Stimulated activated CD4-positive, alpha-beta T cell treated with anti-CD3 and anti-CD28 coated beads, Interleukin-4, amount 100 ng/mL, for 4 hours (primary cell): ENCODE measurements around the gene PC.
A peak's percentile ranks its signal among the peaks of the same experiment; 100 is the strongest.

Source experiments
- DNase-seq, 2 experiments: peaks; one replicate each; pipeline ENCODE4 v3.0.0-alpha.2; 2020

Gene PC

GRCh38 chr11:66951135-66951534 lies 7.0 kb downstream of the PC start:
- DNase-seq: no peak

- peak in 1 of 2 experiments; percentile 45 for DNase-seq
These were observed 8.1 kb downstream of the PC start for GRCh38 chr11:66950112-66950535.

- no peak for DNase-seq
These were observed 19.5 kb downstream of the PC start for GRCh38 chr11:66938582-66939135.

DNA sequence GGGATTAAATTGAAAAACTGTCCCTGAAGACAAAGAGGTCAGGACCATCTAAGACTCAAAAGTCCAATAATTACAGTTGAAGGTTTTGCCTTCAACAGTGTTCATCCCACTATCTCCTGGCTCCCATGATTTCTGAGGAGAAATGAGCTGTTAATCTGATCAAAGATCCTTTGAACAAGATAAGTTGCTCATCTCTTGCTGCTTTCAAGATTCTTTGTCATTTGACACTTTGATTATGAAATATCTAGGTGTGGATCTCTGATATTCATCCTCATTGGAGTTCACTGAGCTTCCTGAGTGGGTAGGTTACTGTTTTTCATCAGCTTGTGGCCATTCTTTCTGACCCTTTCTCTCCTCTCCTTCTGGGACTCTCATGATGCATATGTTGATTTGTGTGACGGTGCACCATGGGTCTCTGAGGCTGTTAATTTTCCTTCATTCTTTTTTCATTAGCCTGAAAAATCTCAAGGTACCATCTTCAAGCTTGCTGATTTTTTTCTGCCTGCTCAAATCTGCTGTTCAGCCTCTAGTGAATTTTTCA lies 20.9 kb downstream of the PC start:
- no peak for DNase-seq

- DNase-seq: no peak
These were observed 21.9 kb downstream of the PC start for GRCh38 chr11:66936311-66936711.

GRCh38 chr11:66934950-66935779 lies 23.0 kb downstream of the PC start:
- DNase-seq: no peak

DNA sequence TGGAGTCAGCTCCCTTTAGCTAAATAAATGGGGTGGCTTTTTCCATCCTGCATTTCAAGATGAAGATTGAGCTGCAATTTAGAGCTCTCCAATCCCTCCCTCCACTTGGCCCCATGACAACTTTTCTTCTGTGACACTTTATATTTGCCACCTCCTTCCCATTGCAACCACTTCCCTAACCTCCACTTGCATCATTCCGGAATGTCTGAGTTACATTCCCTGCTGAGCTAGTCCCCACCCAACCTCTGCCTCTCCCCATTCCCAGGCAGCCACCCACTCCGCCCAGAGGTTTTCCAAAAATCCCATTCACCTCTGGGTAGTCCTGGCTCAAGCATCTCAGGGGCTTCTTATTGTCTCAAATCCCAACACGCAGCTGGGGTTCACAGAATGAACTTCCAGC lies 24.7 kb downstream of the PC start:
- DNase-seq: no peak

- DNase-seq: no peak
These were observed 25.6 kb downstream of the PC start for GRCh38 chr11:66932543-66932942.

DNA sequence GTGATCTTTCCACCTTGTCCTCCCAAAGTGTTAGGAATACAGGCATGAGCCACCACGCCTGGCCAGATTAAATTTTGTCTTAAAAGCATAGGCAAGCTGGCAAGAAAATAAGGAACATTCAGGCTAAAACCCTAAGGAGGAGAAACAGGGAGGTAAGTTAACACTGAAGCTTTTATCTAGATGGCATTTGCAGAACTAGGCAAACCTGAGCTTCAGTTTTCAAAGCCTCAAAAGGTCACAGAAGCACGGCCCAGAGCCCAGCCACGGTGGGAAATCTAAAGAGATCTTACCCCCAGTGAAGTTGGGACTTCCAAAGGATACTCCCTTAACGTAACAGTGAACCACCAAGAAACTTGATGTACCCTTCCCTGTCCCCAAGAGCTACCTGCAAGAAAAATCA lies 28.4 kb downstream of the PC start:
- DNase-seq: no peak

DNA sequence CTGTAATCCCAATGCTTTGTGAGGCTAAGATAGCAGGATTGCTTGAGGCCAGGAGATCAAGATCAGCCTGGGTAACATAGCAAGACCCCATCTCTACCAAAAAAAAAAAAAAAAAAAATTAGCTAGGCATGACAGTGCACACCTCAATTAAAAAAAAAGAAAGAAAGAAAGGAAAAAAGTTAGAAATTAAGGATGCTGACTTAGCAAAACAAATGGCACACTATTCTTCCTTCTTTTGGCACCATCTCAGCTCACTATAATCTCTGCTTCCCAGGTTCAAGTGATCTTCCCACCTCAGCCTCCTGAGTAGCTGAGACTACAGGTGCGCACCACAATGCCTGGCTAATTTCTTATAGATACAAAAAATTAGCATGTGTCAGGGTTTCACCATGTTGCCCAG lies 33.9 kb downstream of the PC start:
- no peak for DNase-seq

- DNase-seq: no peak
These were observed 35.6 kb downstream of the PC start for GRCh38 chr11:66922551-66922950.

DNA sequence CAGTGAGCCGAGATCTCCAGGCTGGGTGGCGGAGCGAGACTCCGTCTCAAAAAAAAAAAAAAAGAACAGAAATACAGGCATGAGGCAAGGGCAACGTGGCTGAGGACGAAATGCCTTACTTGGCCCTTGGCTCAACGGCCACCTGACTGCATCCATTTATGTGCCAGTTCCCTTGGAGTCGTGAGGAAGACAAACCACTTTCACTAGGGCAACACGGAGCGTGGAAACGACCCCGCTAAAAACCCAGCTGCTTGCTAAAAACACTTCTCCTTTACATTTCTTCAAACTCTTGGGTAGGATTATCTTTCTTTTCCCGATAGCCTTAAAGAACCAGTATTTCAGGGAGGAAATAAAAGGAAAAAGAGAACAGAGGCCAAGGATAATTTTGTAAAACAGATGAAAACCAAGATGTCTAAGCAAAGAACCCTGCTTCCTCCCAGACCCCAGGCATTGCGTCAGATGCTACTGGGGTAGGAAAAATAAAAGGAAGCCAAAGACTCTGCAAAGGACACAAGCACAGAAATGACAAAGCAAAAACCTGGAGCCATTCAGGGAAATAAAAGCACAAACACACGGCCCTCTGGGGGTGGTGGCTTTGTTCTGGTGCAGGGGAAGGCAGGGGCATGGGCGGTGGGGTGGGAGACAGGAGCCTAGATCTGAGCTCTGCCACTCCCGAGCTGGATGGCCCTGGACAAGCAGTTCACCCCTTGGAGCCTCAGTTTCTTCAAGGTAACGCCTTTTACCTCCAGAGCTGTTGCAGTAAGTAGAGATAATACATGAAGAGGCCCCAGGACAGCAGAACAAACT lies 37.0 kb downstream of the PC start:
- no peak for DNase-seq

- DNase-seq: no peak
These were observed 38.3 kb downstream of the PC start for GRCh38 chr11:66919923-66920322.

DNA sequence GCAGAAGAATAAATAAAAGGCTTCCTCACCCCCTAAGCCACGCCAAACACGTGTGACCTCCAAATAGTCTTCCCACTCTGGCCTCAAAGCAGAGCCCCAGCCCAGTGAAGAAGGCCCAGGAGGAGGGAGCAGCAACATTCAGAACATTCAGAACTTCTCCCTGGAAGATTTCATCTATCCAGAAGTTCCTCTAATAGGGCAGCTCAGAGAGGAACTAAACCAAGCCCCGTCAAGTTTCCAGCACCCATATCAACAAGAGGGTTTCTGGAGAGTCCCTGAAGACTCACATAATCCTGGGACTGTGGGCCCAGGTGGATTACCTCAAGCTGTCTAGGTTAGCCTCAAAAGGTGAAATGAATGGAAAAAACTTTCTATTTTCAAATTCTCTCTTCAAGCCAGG lies 39.4 kb downstream of the PC start:
- DNase-seq: no peak

- no peak for DNase-seq
These were observed 42.3 kb downstream of the PC start for GRCh38 chr11:66915866-66916265.

DNA sequence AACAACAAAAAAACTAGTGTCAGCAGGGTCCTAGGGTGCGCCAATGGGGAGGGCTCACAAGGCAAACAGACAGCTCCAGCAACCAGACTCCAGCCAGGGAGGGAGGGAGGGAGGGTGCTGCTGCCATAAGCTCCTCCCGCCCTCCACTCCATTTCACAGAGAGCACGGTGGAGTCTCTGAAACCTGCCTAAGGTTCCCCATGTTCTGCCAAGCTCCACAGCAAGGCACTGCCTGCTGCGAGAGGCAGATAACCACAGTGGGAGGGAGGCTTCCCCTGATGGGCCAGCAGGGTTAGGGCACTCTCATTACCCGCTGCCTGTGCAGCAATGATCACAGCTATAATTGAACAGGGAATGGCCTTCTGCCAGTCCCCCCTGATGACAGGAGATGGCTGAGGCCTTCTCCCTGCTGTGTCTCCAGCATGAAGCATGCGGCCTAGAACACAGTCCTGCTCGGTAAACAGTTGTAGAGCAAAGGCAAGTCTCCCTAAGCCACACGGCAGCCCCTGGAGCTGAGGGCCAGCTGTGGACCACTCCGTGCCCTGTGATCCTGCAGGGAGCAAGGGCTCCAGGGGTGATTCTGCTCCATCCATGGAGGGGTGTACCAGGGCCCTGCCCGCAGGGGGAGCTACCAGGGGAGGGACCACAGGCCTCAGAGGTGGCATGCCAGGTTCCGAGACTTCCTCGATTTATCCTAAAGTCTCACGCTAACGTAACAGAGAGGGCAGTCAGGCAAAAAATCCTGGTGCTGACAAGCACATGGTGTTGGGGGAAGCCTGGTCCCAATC lies 42.9 kb downstream of the PC start:
- DNase-seq: no peak

GRCh38 chr11:66914505-66914904 lies 43.7 kb downstream of the PC start:
- DNase-seq: no peak

GRCh38 chr11:66912911-66913310 lies 45.3 kb downstream of the PC start:
- DNase-seq: no peak

DNA sequence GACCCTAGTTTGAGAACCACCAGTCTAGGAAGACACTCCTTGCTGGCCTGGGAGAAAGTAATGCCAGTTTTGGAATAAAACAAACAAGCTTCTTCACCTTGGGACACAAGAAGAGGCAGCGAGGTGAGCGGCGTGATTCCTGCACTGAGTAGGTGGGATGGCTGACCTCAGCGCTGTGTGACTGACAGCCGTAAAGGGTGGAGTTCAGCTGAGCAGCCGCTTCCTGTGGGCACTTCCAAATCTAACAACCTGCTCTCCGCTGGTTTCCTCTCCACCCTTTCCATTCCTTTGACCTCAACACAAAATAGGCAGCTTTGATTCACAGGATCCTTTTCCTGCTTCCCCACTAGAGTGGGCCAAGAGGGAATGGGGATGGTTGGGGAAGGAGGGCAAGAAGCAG lies 45.8 kb downstream of the PC start:
- no peak for DNase-seq

DNA sequence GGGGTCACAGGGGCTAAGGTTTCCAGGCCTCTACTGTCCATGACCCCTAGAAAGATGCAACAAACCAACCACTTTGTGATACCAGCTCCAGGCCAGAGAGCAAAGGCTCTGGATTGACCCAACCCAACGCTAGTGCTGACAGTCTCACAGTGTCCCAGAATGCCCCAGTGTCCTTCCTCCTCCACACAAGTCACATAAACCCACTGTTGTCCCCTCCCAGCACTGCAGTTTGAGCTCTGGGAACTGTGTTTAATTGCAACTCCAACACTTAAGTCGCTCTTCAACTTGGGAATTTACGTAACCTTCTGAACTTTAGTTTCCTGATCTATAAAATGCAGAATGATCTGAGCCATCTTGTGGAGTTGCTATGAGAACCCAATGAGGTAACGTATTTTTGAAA lies 47.5 kb downstream of the PC start:
- DNase-seq: no peak

GRCh38 chr11:66910016-66910415 lies 48.2 kb downstream of the PC start:
- no peak for DNase-seq

GRCh38 chr11:66909181-66909580 lies 49.0 kb downstream of the PC start:
- DNase-seq: no peak
